Calu3 (cell line): ENCODE measurements around the gene COG4. TPM values are rescaled to one million over a fixed set of nuclear protein-coding genes. Genes with fewer than 3 reads are reported as not detected.

Experiments used
- BruUV-seq: library from RNA; stranded (reverse); fragments of 400-500 nt; replicated peaks from 2 replicates; lab custom pipeline; 2021; lab: Mats Ljungman, UMichigan
- CTCF ChIA-PET: fragments of 300-600 bp; sonication (Branson Sonifier 250); formaldehyde crosslinking; loops from one replicate; lab custom pipeline; 2022; ENCODE audit warnings: antibody characterized with exemption; lab: Charles Lee
- DNase-seq: peaks from one replicate; pipeline ENCODE4 v3.0.0; 2022
- H3K27ac Mint-ChIP-seq: one replicate; pipeline ENCODE4 v1.8.0; 2022; ENCODE audit warnings: mixed read lengths; ENCODE audit not compliant: unreplicated experiment
- H3K27me3 Mint-ChIP-seq: one replicate; pipeline ENCODE4 v1.8.0; 2022; ENCODE audit warnings: mixed read lengths; ENCODE audit not compliant: unreplicated experiment
- H3K36me3 Mint-ChIP-seq: one replicate; pipeline ENCODE4 v1.8.0; 2022; ENCODE audit warnings: mild to moderate bottlenecking, moderate library complexity, mixed read lengths; ENCODE audit not compliant: insufficient read depth, unreplicated experiment
- H3K4me1 Mint-ChIP-seq: one replicate; pipeline ENCODE4 v1.8.0; 2022; ENCODE audit warnings: mild to moderate bottlenecking, low read depth, mixed read lengths; ENCODE audit not compliant: unreplicated experiment
- H3K4me3 Mint-ChIP-seq: one replicate; pipeline ENCODE4 v1.8.0; 2022; ENCODE audit warnings: mild to moderate bottlenecking, low read depth, moderate library complexity, mixed read lengths; ENCODE audit not compliant: unreplicated experiment
- H3K9me3 Mint-ChIP-seq: one replicate; pipeline ENCODE4 v1.8.0; 2022; ENCODE audit warnings: low read depth, mixed read lengths; ENCODE audit not compliant: unreplicated experiment
- CTCF ChIP-seq: fragments of 200-600 bp; IDR thresholded peaks from one replicate; pipeline ENCODE4 v1.8.0; 2022; ENCODE audit warnings: antibody characterized with exemption; ENCODE audit not compliant: unreplicated experiment
- intact Hi-C: fragments of 100-400 bp; cut with micrococcal nuclease; formaldehyde crosslinking; loops from one replicate; pipeline ENCODE4 v1.10.0; 2022; ENCODE audit not compliant: unreplicated experiment
- total RNA-seq: library from RNA; stranded (reverse); gene quantifications from 2 replicates; pipeline ENCODE4 v1.2.3, GENCODE V29; 2022

The COG4 gene
- total RNA-seq, 1 experiment from 2014 or later, result 88.6 TPM

GRCh38 chr16:70460737-70461261 lies 62.6 kb downstream of the COG4 start:
- H3K27ac Mint-ChIP-seq, result no peak overlapping the region
- no peaks in the 10 kb centered on the region for H3K4me1 Mint-ChIP-seq
- no peak for TF ChIP-seq CTCF
- H3K9me3 Mint-ChIP-seq, result no peaks in the 10 kb centered on the region
- no TSS peak for BruUV-seq
- H3K36me3 Mint-ChIP-seq, result no peaks in the 10 kb centered on the region
- H3K4me3 Mint-ChIP-seq, result no peak overlapping the region
- CTCF ChIA-PET, result interaction anchor here (0.6 kb wide), 1 partner anchor 118 kb away, joined by 5 read pairs; no protein-coding TSS in a partner anchor
- DNase-seq, result no peak
- intact Hi-C loops, result no loop called here
- H3K27me3 Mint-ChIP-seq, result no peaks in the 10 kb centered on the region

DNA sequence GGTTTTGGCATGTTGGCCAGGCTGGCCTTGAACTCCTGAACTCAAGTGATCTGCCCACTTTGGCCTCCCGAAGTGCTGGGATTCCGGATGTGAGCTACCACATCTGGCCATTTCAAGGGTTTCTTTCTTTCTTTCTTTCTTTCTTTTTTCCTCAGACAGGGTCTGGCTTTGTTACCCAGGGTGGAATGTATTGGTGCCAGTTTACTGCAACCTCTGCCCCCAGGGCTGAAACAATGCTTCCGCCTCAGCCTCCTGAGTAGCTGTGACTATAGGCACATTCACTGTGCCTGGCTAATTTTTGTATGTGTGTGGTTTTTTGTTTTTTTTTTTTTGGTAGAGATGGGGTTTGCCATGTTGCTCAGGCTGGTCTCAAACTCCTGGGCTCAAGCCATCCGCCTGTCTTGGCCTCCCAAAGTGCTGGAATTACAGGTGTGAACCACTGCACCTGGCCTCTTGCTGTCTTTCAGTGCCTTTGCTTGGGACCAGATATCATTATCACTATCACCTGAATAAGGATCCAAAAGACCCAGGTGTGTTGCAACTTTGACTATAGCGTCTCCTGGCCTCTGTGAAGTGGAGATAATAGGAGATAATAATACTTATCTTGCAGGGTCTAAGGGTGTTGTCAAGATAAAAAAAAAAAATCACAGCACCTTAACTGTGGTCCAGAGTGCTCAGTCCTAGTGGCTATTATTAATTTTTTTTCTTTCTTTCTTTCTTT lies 65.7 kb downstream of the COG4 start:
- DNase-seq, result no peak
- TF ChIP-seq CTCF, result no peak
- CTCF ChIA-PET, result interaction anchor here (0.7 kb wide), 1 partner anchor 66 kb away, joined by 3 read pairs; no protein-coding TSS in a partner anchor
- H3K4me3 Mint-ChIP-seq, result no peak overlapping the region
- peaks cover 7% of the 10 kb centered on the region for H3K4me1 Mint-ChIP-seq
- H3K36me3 Mint-ChIP-seq, result peaks cover 17% of the 10 kb centered on the region
- H3K27ac Mint-ChIP-seq, result no peak overlapping the region
- no peaks in the 10 kb centered on the region for H3K27me3 Mint-ChIP-seq
- BruUV-seq, result no TSS peak
- no peaks in the 10 kb centered on the region for H3K9me3 Mint-ChIP-seq
- intact Hi-C loops, result no loop called here

- DNase-seq, result no peak
- H3K4me1 Mint-ChIP-seq, result peaks cover 9% of the 10 kb centered on the region
- intact Hi-C loops, result loop anchor here (2.0 kb wide), 1 partner anchor 75 kb away; no protein-coding TSS in a partner anchor
- H3K27me3 Mint-ChIP-seq, result no peaks in the 10 kb centered on the region
- H3K4me3 Mint-ChIP-seq, result no peak overlapping the region
- TF ChIP-seq CTCF, result no peak
- no peak overlapping the region for H3K27ac Mint-ChIP-seq
- H3K36me3 Mint-ChIP-seq, result peaks cover 17% of the 10 kb centered on the region
- CTCF ChIA-PET, result interaction anchor here (0.6 to 1.6 kb wide), 2 partner anchors 18 to 54 kb away, joined by 3 to 4 read pairs; partner anchors contain the start of gene ST3GAL2
- H3K9me3 Mint-ChIP-seq, result no peaks in the 10 kb centered on the region
- BruUV-seq, result no TSS peak
Measured at GRCh38 chr16:70455910-70456309, 67.4 kb downstream of the COG4 start.

DNA sequence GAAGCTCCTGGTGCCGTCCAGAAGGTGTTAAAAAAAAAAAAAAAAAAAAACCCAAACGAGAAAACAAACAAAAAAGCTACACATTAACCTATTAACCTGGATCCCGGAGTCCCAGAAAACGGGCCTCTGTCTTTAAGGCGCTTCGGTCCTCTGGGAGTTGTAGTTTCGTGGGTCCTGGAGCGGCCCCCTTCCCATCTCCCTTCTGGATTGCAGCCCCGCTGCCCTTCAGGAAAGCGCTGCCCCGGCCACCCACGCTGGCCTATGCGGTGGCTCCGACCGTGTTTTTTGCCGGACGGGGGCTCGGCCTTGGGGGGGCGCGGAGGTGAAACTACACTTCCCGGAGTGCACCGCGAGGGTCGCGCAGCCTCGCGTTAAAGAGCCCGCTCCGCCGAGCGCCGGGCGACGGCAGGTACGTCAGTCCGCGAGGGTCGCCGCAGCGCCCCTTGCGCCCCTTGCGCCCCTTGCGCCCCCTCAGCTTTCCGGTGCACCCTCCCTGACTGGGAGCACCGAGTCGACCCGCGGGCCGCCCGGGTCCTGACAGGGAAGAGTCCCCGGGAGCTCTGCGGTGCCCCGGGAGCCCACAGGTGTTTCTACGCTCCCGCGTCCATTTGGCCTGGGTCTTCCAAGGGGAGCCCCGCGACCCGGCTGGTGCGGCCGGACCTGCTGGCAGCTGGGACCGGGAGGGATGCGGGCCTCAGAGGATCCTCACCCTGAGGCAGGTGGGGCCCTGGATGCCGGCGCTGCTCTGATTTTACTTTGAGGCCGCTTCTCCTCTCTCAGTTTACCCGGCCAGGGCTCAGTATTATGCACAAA lies 68.9 kb downstream of the COG4 start, which contains the start of gene FCSK:
Gene FCSK, plus strand, starts transcription at position 374 of the 813 bp plus-strand sequence. CDS start 8,596 bp downstream, outside the sequence.
- BruUV-seq, result no TSS peak

More for the DNA sequence above, 68.9 kb downstream of the COG4 start, which contains the start of gene FCSK:
- TF ChIP-seq CTCF, result no peak
- Mint-ChIP-seq H3K27ac (peak within 1 kb of the TSS; percentile 70), H3K36me3 (peaks cover 17% of the 10 kb centered on the region), H3K4me1 (peaks cover 9% of the 10 kb centered on the region), H3K27me3 (no peaks in the 10 kb centered on the region), H3K9me3 (no peaks in the 10 kb centered on the region), H3K4me3 (peak within 1 kb of the TSS; percentile 99)
- intact Hi-C loops, result loop anchor here (2.0 kb wide), 1 partner anchor 74 kb away; no protein-coding TSS in a partner anchor
- DNase-seq, result peak; percentile 76
- CTCF ChIA-PET, result interaction anchor here (0.5 to 2.3 kb wide), 8 partner anchors 8 to 1213 kb away, joined by 3 to 11 read pairs (median 4); partner anchors contain the start of gene ST3GAL2
